Inferior parietal cortex (tissue), 1 donor: ENCODE measurements around the gene AAMDC.
A peak's percentile ranks its signal among the peaks of the same experiment; 100 is the strongest.

Experiments
- DNase-seq: peaks from one replicate; pipeline ENCODE4 v3.0.0-alpha.2; 2016; ENCODE audit errors: extremely low spot score

The AAMDC gene

DNA sequence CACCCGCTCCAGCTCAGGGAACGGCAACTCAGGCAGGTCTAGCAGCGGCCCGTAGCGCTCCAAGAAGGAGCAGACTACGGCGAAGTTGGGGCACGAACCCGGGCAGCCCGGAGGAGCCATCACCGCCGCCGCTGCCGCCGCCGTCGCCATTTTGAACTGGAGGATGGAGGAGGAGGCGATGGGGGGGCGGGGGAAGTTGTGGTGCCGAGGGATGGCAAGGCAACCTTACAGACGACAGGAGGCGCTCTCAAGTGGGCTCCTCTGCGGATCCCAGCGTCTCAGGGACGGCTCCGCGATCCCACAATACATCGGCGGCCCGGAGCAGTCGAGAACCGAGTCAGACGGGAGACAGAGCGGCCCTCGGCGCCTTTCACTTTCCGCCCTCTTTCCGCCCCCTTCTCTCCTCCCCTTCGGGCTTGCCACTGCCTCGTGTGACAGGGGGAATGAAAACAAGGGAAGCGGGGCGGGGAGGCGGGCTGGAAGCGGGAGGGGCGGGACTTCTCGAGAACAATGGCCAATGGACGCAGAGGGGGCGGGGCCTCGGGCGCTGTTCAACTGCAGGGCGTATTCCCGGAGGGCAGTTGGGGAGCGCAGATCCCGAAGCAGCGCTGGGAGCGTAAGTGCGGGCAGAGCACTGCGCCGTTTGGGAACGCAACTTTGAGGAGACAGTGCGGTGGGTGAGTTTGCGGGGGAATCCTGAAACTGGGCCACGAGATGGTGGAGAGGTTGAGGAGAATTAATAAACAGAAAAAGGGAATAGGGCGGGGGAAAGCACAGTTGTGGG is at the start of gene AAMDC, which contains the start of gene RSF1:
TSS of gene AAMDC (plus strand) at position 580 of the 784 bp plus-strand sequence. CDS start 21,353 bp downstream, outside the sequence.
TSS of gene RSF1 (minus strand) at position 158 of the 784 bp plus-strand sequence. CDS start at position 150, 8 bp downstream.
- peak; percentile 95 for DNase-seq

GRCh38 chr11:77775936-77776335 is 45.0 kb upstream of the AAMDC start:
- no peak for DNase-seq

DNA sequence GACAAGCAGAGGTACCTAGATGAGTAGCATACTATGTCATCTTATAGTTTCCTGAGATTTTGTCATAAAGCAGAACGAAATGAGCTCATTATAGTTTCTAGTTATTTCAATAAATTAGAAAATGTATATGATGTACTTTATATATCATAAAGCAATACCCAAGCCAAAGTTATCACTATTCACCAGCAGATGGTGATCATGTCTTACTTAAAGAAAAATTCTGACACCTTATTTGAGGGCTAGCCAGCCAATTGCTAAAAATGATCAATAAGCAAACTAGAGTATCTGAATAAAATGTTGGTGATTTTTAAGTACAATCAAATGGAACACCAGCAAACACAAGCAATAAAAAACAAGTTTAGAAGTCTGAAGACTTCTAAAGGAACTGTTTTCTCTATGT is 44.5 kb upstream of the AAMDC start:
- no peak for DNase-seq

- DNase-seq, result no peak
Observed at GRCh38 chr11:77778118-77778517, 42.8 kb upstream of the AAMDC start.

- no peak for DNase-seq
Observed at GRCh38 chr11:77778549-77778948, 42.4 kb upstream of the AAMDC start.

GRCh38 chr11:77779935-77780334 is 41.0 kb upstream of the AAMDC start:
- DNase-seq, result no peak

DNA sequence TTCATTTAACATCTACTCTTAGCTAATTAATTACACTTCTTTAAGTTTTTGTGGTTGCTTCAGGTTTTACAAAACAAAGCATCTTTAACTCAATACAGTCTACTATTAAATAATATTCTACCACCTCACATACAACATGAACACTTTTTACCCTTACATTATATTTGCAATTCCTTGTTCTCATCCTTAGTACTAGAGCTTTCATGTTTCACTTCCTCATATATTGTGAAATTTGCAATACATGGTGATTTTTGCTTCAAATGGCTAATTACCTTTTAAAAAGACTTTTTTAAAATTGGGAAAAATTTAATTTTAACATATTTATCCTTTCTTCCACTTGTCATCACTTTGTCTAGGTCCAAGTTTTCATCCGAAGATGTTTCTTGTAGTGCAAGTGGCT is 37.9 kb upstream of the AAMDC start:
- no peak for DNase-seq

GRCh38 chr11:77784572-77784971 is 36.4 kb upstream of the AAMDC start:
- DNase-seq, result no peak

GRCh38 chr11:77789061-77789730 is 31.7 kb upstream of the AAMDC start:
- DNase-seq, result no peak

GRCh38 chr11:77789731-77790476 is 31.0 kb upstream of the AAMDC start:
- DNase-seq, result no peak

DNA sequence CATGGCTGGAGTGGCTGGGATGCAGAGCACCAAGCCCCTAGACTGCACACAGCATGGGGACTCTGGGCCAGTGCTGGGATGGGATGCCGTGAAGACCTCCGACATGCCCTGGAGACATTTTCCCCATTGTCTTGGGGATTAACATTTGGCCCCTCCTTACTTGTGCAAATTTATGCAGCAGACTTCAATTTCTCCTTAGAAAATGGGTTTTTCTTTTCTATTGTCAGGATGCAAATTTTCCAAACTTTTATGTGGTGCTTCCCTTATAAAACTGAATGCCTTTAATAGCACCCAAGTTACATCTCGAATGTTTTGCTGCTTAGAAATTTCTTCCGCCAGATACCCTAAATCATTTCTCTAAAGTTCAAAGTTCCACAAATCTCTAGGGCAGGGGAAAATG is 29.6 kb upstream of the AAMDC start:
- DNase-seq, result no peak

GRCh38 chr11:77793972-77794371 is 27.0 kb upstream of the AAMDC start:
- no peak for DNase-seq

DNA sequence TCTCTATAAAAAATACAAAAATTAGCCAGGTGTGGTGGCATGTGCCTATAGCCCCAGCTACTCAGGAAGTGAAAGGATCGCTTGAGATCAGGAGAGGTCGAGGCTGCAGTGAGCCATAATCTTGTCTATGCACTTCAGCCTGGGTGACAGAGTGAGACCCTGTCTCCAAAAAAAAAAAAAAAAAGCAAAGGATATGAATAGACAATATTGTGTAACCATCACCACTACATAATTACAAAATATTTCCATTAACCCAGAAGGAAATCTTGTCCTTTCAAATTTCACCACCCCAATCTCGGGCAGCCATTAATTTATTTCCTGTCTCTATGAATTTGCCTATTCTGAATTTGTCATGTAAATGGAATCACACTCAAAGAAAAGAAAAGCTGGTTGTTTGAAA is 21.6 kb upstream of the AAMDC start:
- no peak for DNase-seq

- DNase-seq, result no peak
Observed at GRCh38 chr11:77800449-77800848, 20.5 kb upstream of the AAMDC start.

GRCh38 chr11:77801477-77801876 is 19.5 kb upstream of the AAMDC start:
- no peak for DNase-seq

GRCh38 chr11:77806415-77806814 is 14.5 kb upstream of the AAMDC start:
- no peak for DNase-seq

DNA sequence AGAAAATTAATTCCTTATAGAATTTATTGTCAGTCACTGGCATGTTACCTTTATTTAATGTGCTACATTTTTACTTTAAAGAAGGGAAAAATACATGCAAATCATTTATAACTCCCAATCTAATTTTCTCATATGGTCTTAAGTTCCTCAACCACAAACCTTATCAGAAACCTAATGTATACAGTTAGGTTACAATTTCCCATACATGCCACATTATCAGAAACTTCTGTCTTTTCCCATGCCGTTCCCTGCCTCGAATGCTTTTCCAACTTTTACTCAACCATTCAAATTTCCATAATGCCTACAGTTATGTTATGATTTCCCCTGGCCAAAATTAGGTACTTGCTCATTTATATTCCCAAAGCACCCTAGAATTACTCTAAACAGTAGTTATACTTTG is 14.0 kb upstream of the AAMDC start:
- no peak for DNase-seq

DNA sequence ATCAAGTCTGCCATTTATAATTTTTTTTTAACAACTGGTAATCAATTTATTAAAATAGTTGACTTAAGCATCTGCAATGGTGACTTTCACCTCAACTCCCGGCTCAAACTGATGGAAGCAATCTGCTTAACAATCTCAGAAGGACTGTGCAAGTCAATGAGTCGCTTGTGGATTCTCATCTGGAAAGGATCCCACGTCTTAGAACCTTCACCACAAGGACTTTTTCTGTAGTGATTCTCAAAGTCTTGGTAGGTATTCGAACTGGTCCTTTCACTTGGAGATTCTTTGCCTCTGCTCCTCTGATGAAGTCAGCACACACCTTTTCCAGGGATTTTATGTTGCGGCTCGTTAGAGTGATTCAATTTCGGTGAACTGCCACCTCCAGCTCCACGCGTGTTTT is 7.7 kb upstream of the AAMDC start:
- no peak for DNase-seq

DNA sequence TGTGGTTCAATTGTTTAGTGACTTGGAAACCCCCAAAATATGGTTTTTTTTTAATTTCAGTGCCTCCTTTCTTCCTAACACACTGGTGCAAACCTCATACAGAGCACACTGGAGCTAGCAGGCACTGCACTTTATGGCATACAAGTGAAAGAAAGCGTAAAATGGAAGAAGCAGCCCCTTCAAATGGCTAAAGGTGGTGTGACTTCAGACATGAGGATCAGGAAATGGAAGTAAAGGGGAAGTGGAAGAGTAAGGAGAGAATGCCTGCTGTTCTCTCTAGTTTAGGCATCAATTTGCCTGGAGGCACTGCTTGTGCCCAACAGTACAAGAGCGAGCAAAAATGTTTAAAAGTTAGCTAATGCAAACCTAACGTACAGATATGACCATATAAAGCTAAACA is 6.1 kb upstream of the AAMDC start:
- no peak for DNase-seq

GRCh38 chr11:77815459-77815858 is 5.5 kb upstream of the AAMDC start:
- no peak for DNase-seq

- peak; percentile 81 for DNase-seq
Observed at GRCh38 chr11:77819411-77819920, 1.5 kb upstream of the AAMDC start.

DNA sequence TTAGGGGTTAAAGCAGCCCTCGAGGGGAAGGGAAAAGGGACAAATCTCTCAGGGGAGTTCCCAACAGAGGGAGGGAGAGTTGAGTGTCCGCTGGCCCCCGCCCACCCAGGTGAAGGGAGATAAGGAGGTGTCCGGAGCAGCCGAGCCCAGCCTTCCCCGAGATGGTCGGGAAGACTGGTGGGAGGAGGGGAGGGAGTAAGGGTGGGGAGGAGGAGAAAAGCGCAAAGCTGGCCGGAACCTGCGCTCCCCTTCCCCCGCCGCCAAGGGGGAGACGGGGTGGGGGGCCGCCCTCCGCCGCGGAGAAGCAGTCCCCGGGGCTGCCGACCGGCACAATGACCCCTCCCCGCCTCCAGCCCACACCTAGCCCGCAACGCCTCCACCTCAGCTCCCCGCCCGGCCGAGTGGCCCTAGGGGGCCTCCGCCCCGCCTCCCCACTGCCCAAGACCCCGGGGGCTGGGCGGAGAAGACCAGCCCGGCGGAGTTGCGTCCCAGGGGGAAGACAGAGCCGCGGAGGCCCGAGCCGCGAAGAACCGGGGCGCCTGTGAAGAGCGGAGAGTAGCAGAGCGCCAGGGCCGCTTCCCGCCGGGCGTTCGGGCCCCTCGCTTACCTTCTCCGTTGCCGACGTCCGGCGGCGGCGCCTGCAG is 901 bp upstream of the AAMDC start:
- peak; percentile 54 for DNase-seq
